Caco-2 (cell line): ENCODE data around the gene TSPAN5. TPM values are rescaled to one million over a fixed set of nuclear protein-coding genes. Genes with fewer than 3 reads are reported as not detected.

Experiments
- BruUV-seq: library from RNA; stranded (reverse); fragments of 400-500 nt; replicated peaks from 2 replicates; lab custom pipeline; 2021; lab: Mats Ljungman, UMichigan
- CTCF ChIA-PET: fragments of 300-600 bp; sonication (Branson Sonifier 250); formaldehyde crosslinking; loops from one replicate; lab custom pipeline; 2022; ENCODE audit warnings: antibody characterized with exemption; lab: Charles Lee
- POLR2A ChIA-PET: fragments of 300-600 bp; sonication (Branson Sonifier 250); formaldehyde crosslinking; loops from one replicate; lab custom pipeline; 2022; ENCODE audit warnings: antibody characterized with exemption; lab: Charles Lee
- DNase-seq, 2 experiments: peaks; one replicate each; pipeline versions ENCODE4 v3.0.0 to v3.0.0-alpha.2; 2020 to 2022
- H3K27me3 ChIP-seq: replicated peaks from 2 replicates; pipeline ENCODE4 v1.6.0; 2011; ENCODE audit warnings: low read length; ENCODE audit not compliant: control insufficient read depth, insufficient read depth
- H3K36me3 ChIP-seq: 2 replicates; pipeline ENCODE4 v1.5.1; 2011; ENCODE audit warnings: low read length; ENCODE audit not compliant: control insufficient read depth, insufficient read depth
- H3K4me1 ChIP-seq: fragments of 250-450 bp; sonication (Bioruptor Pico); 2 replicates; pipeline ENCODE4 v1.5.1; 2020; ENCODE audit warnings: mild to moderate bottlenecking
- H3K4me3 ChIP-seq: 2 replicates; pipeline ENCODE4 v1.5.1; 2011; ENCODE audit warnings: low read depth, mild to moderate bottlenecking, control low read depth, low read length
- H3K9me3 ChIP-seq: fragments of 250-450 bp; sonication (Bioruptor Pico); 2 replicates; pipeline ENCODE4 v1.5.1; 2020; ENCODE audit warnings: mild to moderate bottlenecking, moderate library complexity
- H3K27ac Mint-ChIP-seq: one replicate; pipeline ENCODE4 v1.8.0; 2022; ENCODE audit warnings: mixed read lengths; ENCODE audit not compliant: unreplicated experiment
- H3K27me3 Mint-ChIP-seq: one replicate; pipeline ENCODE4 v1.8.0; 2022; ENCODE audit warnings: mixed read lengths; ENCODE audit not compliant: insufficient read depth, unreplicated experiment
- H3K36me3 Mint-ChIP-seq: one replicate; pipeline ENCODE4 v1.8.0; 2022; ENCODE audit warnings: mild to moderate bottlenecking, mixed read lengths; ENCODE audit not compliant: insufficient read depth, unreplicated experiment
- H3K4me1 Mint-ChIP-seq: one replicate; pipeline ENCODE4 v1.8.0; 2022; ENCODE audit warnings: low read depth, mixed read lengths; ENCODE audit not compliant: unreplicated experiment
- H3K4me3 Mint-ChIP-seq: one replicate; pipeline ENCODE4 v1.8.0; 2022; ENCODE audit warnings: mild to moderate bottlenecking, moderate library complexity, mixed read lengths; ENCODE audit not compliant: unreplicated experiment
- H3K9me3 Mint-ChIP-seq: one replicate; pipeline ENCODE4 v1.8.0; 2022; ENCODE audit warnings: mixed read lengths; ENCODE audit not compliant: unreplicated experiment
- intact Hi-C: fragments of 100-400 bp; cut with micrococcal nuclease; formaldehyde crosslinking; loops from one replicate; pipeline ENCODE4 v1.10.0; 2022; ENCODE audit not compliant: unreplicated experiment
- total RNA-seq: library from RNA; stranded (reverse); gene quantifications from 2 replicates; pipeline ENCODE4 v1.2.3, GENCODE V29; 2022
- TF ChIP-seq, protein P1 (sequence below), 2 experiments: fragments of 200-600 bp in 1 of 2; IDR thresholded peaks; 1 replicate in 1 of 2; 2 replicates in 1 of 2; pipeline versions ENCODE4 v1.5.1 to v1.8.0; 2011 to 2022; ENCODE audit warnings: antibody characterized with exemption in 1 of 2, control low read depth in 1 of 2, inconsistent platforms in 1 of 2, low read depth in 1 of 2, low read length in 1 of 2, mild to moderate bottlenecking in 1 of 2, moderate library complexity in 1 of 2; ENCODE audit not compliant: insufficient read depth in 1 of 2, severe bottlenecking in 1 of 2, unreplicated experiment in 1 of 2

Gene TSPAN5
- total RNA-seq, 1 experiment from 2014 or later = 24.1 TPM

- H3K4me3 Mint-ChIP-seq = no peak overlapping the region
- ChIA-PET POLR2A (no interaction called here), CTCF (no interaction called here)
- H3K9me3 ChIP-seq = no peaks in the 10 kb centered on the region
- H3K36me3 Mint-ChIP-seq = no peaks in the 10 kb centered on the region
- H3K4me3 ChIP-seq = no peak overlapping the region
- H3K27me3 Mint-ChIP-seq = no peaks in the 10 kb centered on the region
- no peak overlapping the region for H3K27ac Mint-ChIP-seq
- no TSS peak for BruUV-seq
- TF ChIP-seq, protein P1, sequence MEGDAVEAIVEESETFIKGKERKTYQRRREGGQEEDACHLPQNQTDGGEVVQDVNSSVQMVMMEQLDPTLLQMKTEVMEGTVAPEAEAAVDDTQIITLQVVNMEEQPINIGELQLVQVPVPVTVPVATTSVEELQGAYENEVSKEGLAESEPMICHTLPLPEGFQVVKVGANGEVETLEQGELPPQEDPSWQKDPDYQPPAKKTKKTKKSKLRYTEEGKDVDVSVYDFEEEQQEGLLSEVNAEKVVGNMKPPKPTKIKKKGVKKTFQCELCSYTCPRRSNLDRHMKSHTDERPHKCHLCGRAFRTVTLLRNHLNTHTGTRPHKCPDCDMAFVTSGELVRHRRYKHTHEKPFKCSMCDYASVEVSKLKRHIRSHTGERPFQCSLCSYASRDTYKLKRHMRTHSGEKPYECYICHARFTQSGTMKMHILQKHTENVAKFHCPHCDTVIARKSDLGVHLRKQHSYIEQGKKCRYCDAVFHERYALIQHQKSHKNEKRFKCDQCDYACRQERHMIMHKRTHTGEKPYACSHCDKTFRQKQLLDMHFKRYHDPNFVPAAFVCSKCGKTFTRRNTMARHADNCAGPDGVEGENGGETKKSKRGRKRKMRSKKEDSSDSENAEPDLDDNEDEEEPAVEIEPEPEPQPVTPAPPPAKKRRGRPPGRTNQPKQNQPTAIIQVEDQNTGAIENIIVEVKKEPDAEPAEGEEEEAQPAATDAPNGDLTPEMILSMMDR (IDR thresholded peaks at IDR 0.05; ENCODE audit: insufficient read depth in 1 of 2, low read depth in 1 of 2, low read length in 1 of 2, severe bottlenecking in 1 of 2, unreplicated experiment in 1 of 2) = no peak
- no peaks in the 10 kb centered on the region for H3K27me3 ChIP-seq
- no peaks in the 10 kb centered on the region for H3K9me3 Mint-ChIP-seq
- H3K36me3 ChIP-seq = no peaks in the 10 kb centered on the region
- DNase-seq = no peak
- intact Hi-C loops = no loop called here
- H3K4me1 Mint-ChIP-seq = peaks cover 8% of the 10 kb centered on the region
- H3K4me1 ChIP-seq = peaks cover 8% of the 10 kb centered on the region; the same call in 1 of the 2 replicates
Measured at GRCh38 chr4:98508829-98509598, 149.4 kb downstream of the TSPAN5 start.

DNA sequence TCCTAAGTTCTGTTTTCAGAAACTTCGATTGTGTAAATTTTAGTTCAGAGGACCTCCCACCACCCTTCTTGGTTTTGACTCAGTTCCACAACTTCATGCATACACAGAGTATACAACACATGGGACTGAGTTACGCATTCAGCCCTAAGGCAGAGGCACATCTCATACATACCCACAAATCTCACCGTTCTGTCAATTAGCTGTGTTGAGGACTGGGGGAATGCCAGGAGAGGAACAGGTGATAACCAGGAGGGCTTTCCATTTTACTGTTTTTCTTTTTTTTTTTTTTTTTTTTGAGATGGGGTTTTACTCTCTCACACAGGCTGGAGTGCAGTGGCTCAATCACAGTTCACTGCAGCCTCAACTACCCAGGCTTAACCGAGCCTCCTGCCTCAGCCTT lies 150.2 kb downstream of the TSPAN5 start:
- Mint-ChIP-seq H3K27me3 (no peaks in the 10 kb centered on the region), H3K36me3 (no peaks in the 10 kb centered on the region), H3K4me1 (peaks cover 7% of the 10 kb centered on the region), H3K4me3 (no peak overlapping the region), H3K27ac (no peak overlapping the region), H3K9me3 (no peaks in the 10 kb centered on the region)
- Histone ChIP-seq H3K4me1 (peaks cover 8% of the 10 kb centered on the region; the same call in 1 of the 2 replicates), H3K9me3 (no peaks in the 10 kb centered on the region), H3K36me3 (no peaks in the 10 kb centered on the region), H3K27me3 (no peaks in the 10 kb centered on the region), H3K4me3 (no peak overlapping the region)
- DNase-seq = no peak
- no TSS peak for BruUV-seq
- ChIA-PET POLR2A (no interaction called here), CTCF (no interaction called here)
- TF ChIP-seq, protein P1 (IDR thresholded peaks at IDR 0.05; ENCODE audit: insufficient read depth in 1 of 2, low read depth in 1 of 2, low read length in 1 of 2, severe bottlenecking in 1 of 2, unreplicated experiment in 1 of 2) = no peak
- intact Hi-C loops = no loop called here

DNA sequence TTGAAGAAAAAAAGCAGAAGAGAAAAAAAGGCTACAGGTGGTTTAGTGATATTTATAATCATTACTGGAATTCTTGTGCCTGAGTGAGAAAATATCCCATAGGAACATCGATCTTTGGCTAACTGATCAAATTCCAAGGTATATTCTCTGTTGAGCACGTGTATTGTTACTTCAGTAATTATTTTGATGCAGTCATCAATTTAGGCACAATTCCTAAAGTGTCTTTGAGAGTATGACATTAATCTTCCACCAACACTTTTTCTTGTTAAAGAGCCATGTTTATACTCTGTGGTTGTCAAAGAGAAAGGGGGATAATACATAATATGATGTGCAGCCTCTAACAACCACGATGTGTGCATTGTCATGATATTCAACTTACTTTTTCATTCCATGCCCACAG lies 151.1 kb downstream of the TSPAN5 start:
- DNase-seq = no peak
- H3K36me3 ChIP-seq = no peaks in the 10 kb centered on the region
- H3K4me3 ChIP-seq = no peak overlapping the region
- Mint-ChIP-seq H3K27me3 (no peaks in the 10 kb centered on the region), H3K27ac (no peak overlapping the region), H3K4me3 (no peak overlapping the region), H3K4me1 (no peaks in the 10 kb centered on the region), H3K36me3 (no peaks in the 10 kb centered on the region), H3K9me3 (no peaks in the 10 kb centered on the region)
- H3K9me3 ChIP-seq = no peaks in the 10 kb centered on the region
- TF ChIP-seq, protein P1 (IDR thresholded peaks at IDR 0.05; ENCODE audit: insufficient read depth in 1 of 2, low read depth in 1 of 2, low read length in 1 of 2, severe bottlenecking in 1 of 2, unreplicated experiment in 1 of 2) = no peak
- POLR2A ChIA-PET = no interaction called here
- H3K4me1 ChIP-seq = no peaks in the 10 kb centered on the region; the same call in 1 of the 2 replicates
- intact Hi-C loops = no loop called here
- no peaks in the 10 kb centered on the region for H3K27me3 ChIP-seq
- no TSS peak for BruUV-seq
- CTCF ChIA-PET = interaction anchor here (0.6 kb wide), 1 partner anchor 180 kb away, joined by 3 read pairs; no protein-coding TSS in a partner anchor
